Measurements from ENCODE around the gene FBXW5. TPM values are rescaled to one million over a fixed set of nuclear protein-coding genes. Genes with fewer than 3 reads are reported as not detected.

FBXW5 gene
- total and polyA plus RNA-seq, 2 donors (not counting 3 experiments of a cell fraction or from before 2014, with no cell fraction given) = 97.3 to 151 TPM

DNA sequence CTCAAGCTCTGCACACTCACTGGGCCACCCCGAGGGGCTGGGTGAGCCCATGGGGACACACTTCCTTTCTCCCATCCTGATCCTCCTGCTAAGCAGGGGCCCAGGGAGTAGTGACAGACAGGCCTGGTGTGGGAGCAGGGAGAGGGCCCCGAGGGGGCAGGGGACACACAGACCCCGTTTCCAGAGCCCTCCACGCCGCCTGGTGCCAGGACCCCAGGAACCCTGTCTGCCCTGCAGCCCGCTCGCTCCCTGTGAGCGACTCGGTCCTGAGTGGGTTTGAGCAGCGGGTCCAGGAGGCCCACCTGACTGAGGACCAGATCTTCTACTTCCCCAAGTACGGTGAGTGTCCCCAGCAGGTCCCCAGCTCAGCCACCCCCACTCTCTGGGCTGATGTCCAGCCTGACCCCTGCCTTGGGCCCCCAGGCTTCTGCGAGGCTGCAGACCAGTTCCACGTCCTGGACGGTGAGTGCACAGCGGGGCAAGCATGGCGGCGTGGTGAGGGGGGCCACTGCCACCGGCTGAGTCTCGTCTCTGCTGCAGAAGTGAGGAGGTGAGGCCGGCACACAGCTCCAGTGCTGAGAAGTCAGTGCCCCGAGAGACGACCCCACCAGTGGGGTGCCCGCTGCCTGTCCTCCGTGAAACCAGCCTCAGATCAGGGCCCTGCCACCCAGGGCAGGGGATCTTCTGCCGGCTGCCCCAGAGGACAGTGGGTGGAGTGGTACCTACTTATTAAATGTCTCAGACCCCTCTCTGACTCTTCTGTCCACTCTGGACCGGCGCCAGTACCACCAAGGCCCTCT is 1.9 kb upstream of the FBXW5 start:
- intact Hi-C loops (cut with micrococcal nuclease) = loop anchor here (5.0 kb wide), 1 partner anchor 46 kb away; the partner anchor contains the start of gene PAXX
- CTCF ChIA-PET = interaction anchor here (0.8 to 2.4 kb wide), 3 partner anchors 83 to 100 kb away, joined by 3 to 111 read pairs (median 10); partner anchors contain the start of gene NPDC1
- no peak for FAIRE-seq

More for the DNA sequence above, 1.9 kb upstream of the FBXW5 start:
- POLR2A ChIA-PET = no interaction called here
- no TSS peak for BruUV-seq (replicated peaks)
- Histone ChIP-seq H3K9ac (replicated peaks; ENCODE audit: extremely low read depth, insufficient read depth, low read length) (no peak overlapping the region), H3K4me1 (ENCODE audit: control insufficient read depth, extremely low read depth, insufficient read depth, low read length) (peaks cover 5% of the 10 kb centered on the region), H3K27ac (ENCODE audit: insufficient read depth, low read depth, low read length) (no peak overlapping the region), H4K20me1 (replicated peaks; ENCODE audit: control insufficient read depth, extremely low read depth, insufficient read depth, low read length) (no peaks in the 10 kb centered on the region), H3K9me3 (replicated peaks; ENCODE audit: control insufficient read depth, insufficient read depth, low read length) (no peaks in the 10 kb centered on the region), H3K4me2 (ENCODE audit: insufficient read depth, low read length) (no peak overlapping the region), H3K36me3 (ENCODE audit: control insufficient read depth in 2 of 2, extremely low read depth in 1 of 2, insufficient read depth in 2 of 2, low read length in 2 of 2) (peaks cover 2 to 12% of the 10 kb centered on the region in 2 experiments), H3K79me2 (ENCODE audit: control insufficient read depth, insufficient read depth, low read length) (peaks cover 25% of the 10 kb centered on the region), H3K4me3 (replicated peaks in 1 of 3; ENCODE audit: insufficient read depth in 1 of 3, low read depth in 1 of 3, low read length in 3 of 3) (no peak overlapping the region), H3K9me1 (replicated peaks; ENCODE audit: control insufficient read depth, extremely low read depth, insufficient read depth, low read length) (no peaks in the 10 kb centered on the region), H3K27me3 (ENCODE audit: control insufficient read depth in 2 of 2, insufficient read depth in 2 of 2, low read length in 2 of 2) (no peaks in the 10 kb centered on the region), H2AFZ (ENCODE audit: low read depth, low read length) (no peak overlapping the region)
- TF ChIP-seq GATA2 (IDR thresholded peaks at IDR 0.05; ENCODE audit: insufficient read depth, insufficient read length, low read depth, low read length) (no peak), MAX (IDR thresholded peaks at IDR 0.05; ENCODE audit: insufficient read depth, insufficient read length) (no peak), CTCF (IDR thresholded peaks at IDR 0.05; ENCODE audit: extremely low read depth in 1 of 2, insufficient read depth in 1 of 2, low read depth in 1 of 2, low read length in 2 of 2) (no peak), JUN (IDR thresholded peaks at IDR 0.05; ENCODE audit: borderline replicate concordance, insufficient read depth, insufficient read length, low read depth) (no peak)
- no peak for DNase-seq (ENCODE audit: low read depth, low spot score)
- dilution Hi-C loops (cut with MboI; ENCODE audit: extremely low pct_ligation_motif_present, low sequenced_read_pairs) = loop anchor here (25.0 kb wide), 1 partner anchor 134 kb away; the partner anchor contains the start of gene RABL6

Data from endothelial cell of umbilical vein (primary cell).